ENCODE data around the gene FADS3. TPM values are rescaled to one million over a fixed set of nuclear protein-coding genes. Genes with fewer than 3 reads are reported as not detected.

The FADS3 gene
- total RNA-seq, 1 donor from 2014 or later, result 10.1 TPM

- Histone ChIP-seq H4K20me1 (ENCODE audit: low read depth) (no peaks in the 10 kb centered on the region), H3K9me3 (ENCODE audit: low read depth) (no peaks in the 10 kb centered on the region), H3K27ac (no peak overlapping the region), H3F3A (ENCODE audit: low read depth) (no peaks in the 10 kb centered on the region), H3K4me1 (no peaks in the 10 kb centered on the region), H2AFZ (replicated peaks) (no peak overlapping the region), H3K27me3 (peaks cover 14% of the 10 kb centered on the region), H3K36me3 (no peaks in the 10 kb centered on the region), H3K79me2 (ENCODE audit: low read depth) (no peaks in the 10 kb centered on the region), H3K4me2 (no peak overlapping the region), H3K4me3 (no peak overlapping the region), H3K9ac (no peak overlapping the region)
- TF ChIP-seq EZH2phosphoT487 (IDR thresholded peaks at IDR 0.05) (no peak), EZH2 (IDR thresholded peaks at IDR 0.05) (no peak), CTCF (IDR thresholded peaks at IDR 0.05) (no peak)
- no peak overlapping the region for H3K27ac Mint-ChIP-seq
- peaks cover 2% of the 10 kb centered on the region for H3K9me3 Mint-ChIP-seq
- H3K36me3 Mint-ChIP-seq, result no peaks in the 10 kb centered on the region
- peaks cover 4% of the 10 kb centered on the region for H3K27me3 Mint-ChIP-seq (ENCODE audit: insufficient read depth, low read depth)
- DNase-seq (ENCODE audit: low spot score), result no peak
- peaks cover 16% of the 10 kb centered on the region for H3K4me1 Mint-ChIP-seq
- no peak overlapping the region for H3K4me3 Mint-ChIP-seq
These were observed 15.6 kb downstream of the FADS3 start for GRCh38 chr11:61875698-61876097.

DNA sequence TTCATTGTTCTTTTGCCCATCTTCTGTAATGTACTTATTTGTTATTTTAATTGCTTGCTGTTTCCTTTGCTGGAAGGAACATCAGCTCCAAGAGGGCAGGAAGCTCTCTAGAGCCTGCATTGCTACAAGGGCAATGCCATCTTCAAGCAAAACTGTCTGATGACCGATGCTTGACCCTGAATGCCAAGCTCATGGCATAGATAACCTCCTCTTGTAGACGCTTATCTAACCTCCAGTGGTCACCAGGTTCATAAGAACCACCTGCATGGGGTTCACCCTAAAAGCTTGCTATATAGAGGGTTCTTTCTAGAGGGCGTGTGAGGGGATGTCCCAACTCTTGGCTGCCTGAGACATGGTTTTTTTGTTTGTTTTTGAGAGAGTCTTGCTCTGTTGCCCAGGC is 16.5 kb downstream of the FADS3 start:
- Histone ChIP-seq H3K4me1 (peaks cover 4% of the 10 kb centered on the region), H3K79me2 (ENCODE audit: low read depth) (no peaks in the 10 kb centered on the region), H3F3A (ENCODE audit: low read depth) (peaks cover 5% of the 10 kb centered on the region), H4K20me1 (ENCODE audit: low read depth) (peaks cover 3% of the 10 kb centered on the region), H3K9me3 (ENCODE audit: low read depth) (no peaks in the 10 kb centered on the region), H3K36me3 (no peaks in the 10 kb centered on the region), H3K4me3 (no peak overlapping the region), H2AFZ (replicated peaks) (no peak overlapping the region), H3K27ac (no peak overlapping the region), H3K27me3 (peaks cover 14% of the 10 kb centered on the region), H3K9ac (no peak overlapping the region), H3K4me2 (no peak overlapping the region)
- Mint-ChIP-seq H3K36me3 (no peaks in the 10 kb centered on the region), H3K27ac (no peak overlapping the region), H3K4me1 (peaks cover 13% of the 10 kb centered on the region), H3K9me3 (no peaks in the 10 kb centered on the region), H3K27me3 (ENCODE audit: insufficient read depth, low read depth) (peaks cover 5% of the 10 kb centered on the region), H3K4me3 (no peak overlapping the region)
- TF ChIP-seq EZH2phosphoT487 (IDR thresholded peaks at IDR 0.05) (no peak), CTCF (IDR thresholded peaks at IDR 0.05) (no peak), EZH2 (IDR thresholded peaks at IDR 0.05) (no peak)
- no peak for DNase-seq (ENCODE audit: low spot score)

GRCh38 chr11:61874377-61874809 is 17.0 kb downstream of the FADS3 start:
- TF ChIP-seq EZH2 (IDR thresholded peaks at IDR 0.05) (no peak), CTCF (IDR thresholded peaks at IDR 0.05) (no peak), EZH2phosphoT487 (IDR thresholded peaks at IDR 0.05) (no peak)
- Mint-ChIP-seq H3K4me1 (peaks cover 17% of the 10 kb centered on the region), H3K4me3 (no peak overlapping the region), H3K36me3 (no peaks in the 10 kb centered on the region), H3K27ac (no peak overlapping the region), H3K27me3 (ENCODE audit: insufficient read depth, low read depth) (peaks cover 5% of the 10 kb centered on the region), H3K9me3 (no peaks in the 10 kb centered on the region)
- Histone ChIP-seq H3K4me2 (no peak overlapping the region), H2AFZ (replicated peaks) (no peak overlapping the region), H3K9me3 (ENCODE audit: low read depth) (no peaks in the 10 kb centered on the region), H3K4me3 (no peak overlapping the region), H3F3A (ENCODE audit: low read depth) (peaks cover 9% of the 10 kb centered on the region), H3K27me3 (peaks cover 14% of the 10 kb centered on the region), H3K79me2 (ENCODE audit: low read depth) (no peaks in the 10 kb centered on the region), H3K27ac (no peak overlapping the region), H3K36me3 (no peaks in the 10 kb centered on the region), H3K4me1 (peaks cover 7% of the 10 kb centered on the region), H4K20me1 (ENCODE audit: low read depth) (peaks cover 8% of the 10 kb centered on the region), H3K9ac (no peak overlapping the region)
- DNase-seq (ENCODE audit: low spot score), result no peak
